ENCODE results near the gene FGD5. TPM values are rescaled to one million over a fixed set of nuclear protein-coding genes. Genes with fewer than 3 reads are reported as not detected.

FGD5 gene
- total RNA-seq, 6 experiments from 2014 or later, result not detected

- H3K9me3 Mint-ChIP-seq, result no peaks in the 10 kb centered on the region
- H3K27ac Mint-ChIP-seq, result no peak overlapping the region
- peak; percentile 94 for TF ChIP-seq CTCF (IDR thresholded peaks at IDR 0.05)
- H3K4me3 Mint-ChIP-seq, result no peak overlapping the region
- H3K4me1 Mint-ChIP-seq (ENCODE audit: low read depth), result peaks cover 20% of the 10 kb centered on the region
- peaks cover 4% of the 10 kb centered on the region for H3K27me3 Mint-ChIP-seq (ENCODE audit: insufficient read depth)
- no peaks in the 10 kb centered on the region for H3K36me3 Mint-ChIP-seq (ENCODE audit: low read depth)
- peak; percentile 58 for DNase-seq
Observed at GRCh38 chr3:14925729-14926591, 107.2 kb downstream of the FGD5 start.

GRCh38 chr3:14926592-14926991 is 107.8 kb downstream of the FGD5 start:
- H3K9me3 Mint-ChIP-seq, result no peaks in the 10 kb centered on the region
- no peaks in the 10 kb centered on the region for H3K36me3 Mint-ChIP-seq (ENCODE audit: low read depth)

GRCh38 chr3:14927308-14927707 is 108.5 kb downstream of the FGD5 start:
- H3K4me3 Mint-ChIP-seq, result no peak overlapping the region
- no peak overlapping the region for H3K27ac Mint-ChIP-seq
- no peaks in the 10 kb centered on the region for H3K36me3 Mint-ChIP-seq (ENCODE audit: low read depth)
- DNase-seq, result no peak
- TF ChIP-seq CTCF (IDR thresholded peaks at IDR 0.05), result no peak
- peaks cover 3% of the 10 kb centered on the region for H3K27me3 Mint-ChIP-seq (ENCODE audit: insufficient read depth)
- no peaks in the 10 kb centered on the region for H3K9me3 Mint-ChIP-seq
- peaks cover 13% of the 10 kb centered on the region for H3K4me1 Mint-ChIP-seq (ENCODE audit: low read depth)

More at GRCh38 chr3:14926592-14926991, 107.8 kb downstream of the FGD5 start:
- Mint-ChIP-seq H3K27me3 (ENCODE audit: insufficient read depth) (peaks cover 4% of the 10 kb centered on the region), H3K4me1 (ENCODE audit: low read depth) (peaks cover 16% of the 10 kb centered on the region), H3K27ac (no peak overlapping the region), H3K4me3 (no peak overlapping the region)
- TF ChIP-seq CTCF (IDR thresholded peaks at IDR 0.05), result no peak
- no peak for DNase-seq

- H3K4me1 Mint-ChIP-seq (ENCODE audit: low read depth), result peaks cover 12% of the 10 kb centered on the region
- H3K4me3 Mint-ChIP-seq, result no peak overlapping the region
- H3K27ac Mint-ChIP-seq, result no peak overlapping the region
- TF ChIP-seq CTCF (IDR thresholded peaks at IDR 0.05), result no peak
- H3K36me3 Mint-ChIP-seq (ENCODE audit: low read depth), result no peaks in the 10 kb centered on the region
- no peaks in the 10 kb centered on the region for H3K9me3 Mint-ChIP-seq
- H3K27me3 Mint-ChIP-seq (ENCODE audit: insufficient read depth), result no peaks in the 10 kb centered on the region; the same call in 1 of the 2 replicates
- DNase-seq, result no peak
Observed at GRCh38 chr3:14929310-14930074, 110.7 kb downstream of the FGD5 start.

- TF ChIP-seq CTCF (IDR thresholded peaks at IDR 0.05), result no peak
- DNase-seq, result no peak
- Mint-ChIP-seq H3K36me3 (ENCODE audit: low read depth) (no peaks in the 10 kb centered on the region), H3K9me3 (no peaks in the 10 kb centered on the region), H3K4me1 (ENCODE audit: low read depth) (peaks cover 7% of the 10 kb centered on the region), H3K27me3 (ENCODE audit: insufficient read depth) (peaks cover 1% of the 10 kb centered on the region; the same call in 1 of the 2 replicates), H3K27ac (no peak overlapping the region), H3K4me3 (no peak overlapping the region)
Observed at GRCh38 chr3:14933820-14934425, 115.2 kb downstream of the FGD5 start.

Measured in HFFc6 (cell line).